Astrocyte (in vitro differentiated cells and primary cell): ENCODE results near the gene MPP7. TPM values are rescaled to one million over a fixed set of nuclear protein-coding genes. Genes with fewer than 3 reads are reported as not detected.

Source experiments
- DNase-seq: peaks from one replicate; pipeline ENCODE4 v3.0.0-alpha.2; 2010; ENCODE audit warnings: low read depth
- FAIRE-seq: peaks from 2 replicates; lab custom pipeline; 2011; peaks lifted over from hg19 to GRCh38; lab: Jason Lieb, UNC
- H2AFZ ChIP-seq: 2 replicates; pipeline ENCODE4 v1.6.0; 2012; ENCODE audit warnings: low read depth, low read length, inconsistent platforms
- H3K27ac ChIP-seq: 2 replicates; pipeline ENCODE4 v1.5.1; 2011; ENCODE audit warnings: low read depth, low read length, inconsistent platforms
- H3K27me3 ChIP-seq: 2 replicates; pipeline ENCODE4 v1.6.0; 2011; ENCODE audit warnings: low read length, inconsistent platforms; ENCODE audit not compliant: insufficient read depth
- H3K36me3 ChIP-seq: 2 replicates; pipeline ENCODE4 v1.5.1; 2011; ENCODE audit warnings: low read length, inconsistent platforms; ENCODE audit not compliant: insufficient read depth
- H3K4me1 ChIP-seq: 2 replicates; pipeline ENCODE4 v1.5.1; 2011; ENCODE audit warnings: low read length, inconsistent platforms; ENCODE audit not compliant: insufficient read depth
- H3K4me2 ChIP-seq: 2 replicates; pipeline ENCODE4 v1.6.0; 2012; ENCODE audit warnings: low read length, inconsistent platforms
- H3K4me3 ChIP-seq: 2 replicates; pipeline ENCODE4 v1.5.1; 2011; ENCODE audit warnings: low read depth, mild to moderate bottlenecking, low read length, inconsistent platforms; ENCODE audit not compliant: insufficient read depth
- H3K79me2 ChIP-seq: 2 replicates; pipeline ENCODE4 v1.6.0; 2012; ENCODE audit warnings: mild to moderate bottlenecking, low read length, inconsistent platforms; ENCODE audit not compliant: insufficient read depth
- H3K9ac ChIP-seq: 2 replicates; pipeline ENCODE4 v1.6.0; 2012; ENCODE audit warnings: mild to moderate bottlenecking, low read length, inconsistent platforms
- H3K9me3 ChIP-seq: 2 replicates; pipeline ENCODE4 v1.5.1; 2012; ENCODE audit warnings: low read depth, mild to moderate bottlenecking, low read length, inconsistent platforms; ENCODE audit not compliant: insufficient read depth
- H4K20me1 ChIP-seq: 2 replicates; pipeline ENCODE4 v1.6.0; 2012; ENCODE audit warnings: low read length, inconsistent platforms; ENCODE audit not compliant: insufficient read depth
- H3K27ac Mint-ChIP-seq: one replicate; pipeline ENCODE4 v1.8.0; 2021; ENCODE audit warnings: mild to moderate bottlenecking, mixed read lengths; ENCODE audit not compliant: unreplicated experiment
- H3K27me3 Mint-ChIP-seq: one replicate; pipeline ENCODE4 v1.8.0; 2021; ENCODE audit warnings: low read depth, mixed read lengths; ENCODE audit not compliant: unreplicated experiment
- H3K36me3 Mint-ChIP-seq: one replicate; pipeline ENCODE4 v1.8.0; 2021; ENCODE audit warnings: low read depth, mixed read lengths; ENCODE audit not compliant: unreplicated experiment
- H3K4me1 Mint-ChIP-seq: one replicate; pipeline ENCODE4 v1.8.0; 2021; ENCODE audit warnings: low read depth, mixed read lengths; ENCODE audit not compliant: unreplicated experiment
- H3K4me3 Mint-ChIP-seq: one replicate; pipeline ENCODE4 v1.8.0; 2021; ENCODE audit warnings: mild to moderate bottlenecking, moderate library complexity, mixed read lengths; ENCODE audit not compliant: unreplicated experiment
- H3K9me3 Mint-ChIP-seq: one replicate; pipeline ENCODE4 v1.8.0; 2021; ENCODE audit warnings: mild to moderate bottlenecking, mixed read lengths; ENCODE audit not compliant: unreplicated experiment
- EZH2 ChIP-seq: IDR thresholded peaks from 2 replicates; pipeline ENCODE4 v1.6.1; 2012; ENCODE audit warnings: mild to moderate bottlenecking, low read length, inconsistent platforms; ENCODE audit not compliant: insufficient read depth
- total RNA-seq: library from RNA; stranded (reverse); gene quantifications from 2 replicates; pipeline ENCODE4 v1.2.1, GENCODE V29; 2021
- TF ChIP-seq, protein P1 (sequence below): IDR thresholded peaks from 2 replicates; pipeline ENCODE4 v1.5.1; 2011; ENCODE audit warnings: low read depth, mild to moderate bottlenecking, inconsistent platforms, low read length, moderate library complexity; ENCODE audit not compliant: insufficient read depth

Gene MPP7
- total RNA-seq, 1 donor from 2014 or later = 7.1 TPM

- Histone ChIP-seq H3K27me3 (no peaks in the 10 kb centered on the region), H3K36me3 (no peaks in the 10 kb centered on the region), H3K27ac (no peak overlapping the region), H3K9me3 (no peaks in the 10 kb centered on the region), H3K9ac (no peak overlapping the region), H3K4me1 (peaks cover 14% of the 10 kb centered on the region), H3K4me2 (no peak overlapping the region), H4K20me1 (no peaks in the 10 kb centered on the region), H3K4me3 (no peak overlapping the region), H3K79me2 (no peaks in the 10 kb centered on the region), H2AFZ (no peak overlapping the region)
- FAIRE-seq = no peak
- Mint-ChIP-seq H3K4me3 (no peak overlapping the region), H3K36me3 (no peaks in the 10 kb centered on the region), H3K27ac (peak overlapping the region; percentile 90), H3K9me3 (no peaks in the 10 kb centered on the region), H3K4me1 (peaks cover 31% of the 10 kb centered on the region), H3K27me3 (no peaks in the 10 kb centered on the region)
- no peak for DNase-seq
- no peak for TF ChIP-seq EZH2
- TF ChIP-seq, protein P1, sequence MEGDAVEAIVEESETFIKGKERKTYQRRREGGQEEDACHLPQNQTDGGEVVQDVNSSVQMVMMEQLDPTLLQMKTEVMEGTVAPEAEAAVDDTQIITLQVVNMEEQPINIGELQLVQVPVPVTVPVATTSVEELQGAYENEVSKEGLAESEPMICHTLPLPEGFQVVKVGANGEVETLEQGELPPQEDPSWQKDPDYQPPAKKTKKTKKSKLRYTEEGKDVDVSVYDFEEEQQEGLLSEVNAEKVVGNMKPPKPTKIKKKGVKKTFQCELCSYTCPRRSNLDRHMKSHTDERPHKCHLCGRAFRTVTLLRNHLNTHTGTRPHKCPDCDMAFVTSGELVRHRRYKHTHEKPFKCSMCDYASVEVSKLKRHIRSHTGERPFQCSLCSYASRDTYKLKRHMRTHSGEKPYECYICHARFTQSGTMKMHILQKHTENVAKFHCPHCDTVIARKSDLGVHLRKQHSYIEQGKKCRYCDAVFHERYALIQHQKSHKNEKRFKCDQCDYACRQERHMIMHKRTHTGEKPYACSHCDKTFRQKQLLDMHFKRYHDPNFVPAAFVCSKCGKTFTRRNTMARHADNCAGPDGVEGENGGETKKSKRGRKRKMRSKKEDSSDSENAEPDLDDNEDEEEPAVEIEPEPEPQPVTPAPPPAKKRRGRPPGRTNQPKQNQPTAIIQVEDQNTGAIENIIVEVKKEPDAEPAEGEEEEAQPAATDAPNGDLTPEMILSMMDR = no peak
Measured at GRCh38 chr10:28279878-28280277, 23.0 kb downstream of the MPP7 start.

DNA sequence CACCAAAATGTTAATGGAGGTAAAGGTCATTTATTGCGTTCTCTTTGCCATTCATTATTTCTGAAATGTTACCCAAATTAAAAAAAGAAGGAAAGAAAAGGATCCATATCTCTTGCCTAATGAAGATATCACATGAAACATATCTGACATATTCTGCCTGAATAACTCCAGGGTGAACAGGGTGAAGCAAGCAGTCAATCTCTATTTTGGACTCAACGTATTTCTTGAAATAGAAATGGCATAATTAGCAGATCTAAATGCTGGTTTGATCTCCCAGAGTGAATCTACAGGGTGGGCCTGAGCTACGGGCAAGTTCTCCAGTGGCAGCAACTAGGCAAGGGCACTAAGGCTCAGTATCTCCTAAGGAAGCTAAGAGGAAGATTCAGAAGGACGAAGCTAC is 24.0 kb downstream of the MPP7 start:
- FAIRE-seq (no peak), DNase-seq (no peak)
- H3K79me2 ChIP-seq = no peaks in the 10 kb centered on the region
- no peaks in the 10 kb centered on the region for H3K27me3 Mint-ChIP-seq
- H3K27me3 ChIP-seq = no peaks in the 10 kb centered on the region
- H3K4me3 Mint-ChIP-seq = no peak overlapping the region
- H3K36me3 ChIP-seq = no peaks in the 10 kb centered on the region
- TF ChIP-seq EZH2 = no peak
- TF ChIP-seq, protein P1 = no peak
- H3K9me3 ChIP-seq = no peaks in the 10 kb centered on the region
- H3K36me3 Mint-ChIP-seq = no peaks in the 10 kb centered on the region
- peaks cover 23% of the 10 kb centered on the region for H3K4me1 Mint-ChIP-seq
- no peak overlapping the region for H3K27ac Mint-ChIP-seq
- H3K27ac ChIP-seq = no peak overlapping the region
- H2AFZ ChIP-seq = no peak overlapping the region
- H3K4me2 ChIP-seq = no peak overlapping the region
- no peak overlapping the region for H3K9ac ChIP-seq
- H4K20me1 ChIP-seq = no peaks in the 10 kb centered on the region
- H3K4me3 ChIP-seq = no peak overlapping the region
- H3K4me1 ChIP-seq = peaks cover 14% of the 10 kb centered on the region
- H3K9me3 Mint-ChIP-seq = no peaks in the 10 kb centered on the region

DNA sequence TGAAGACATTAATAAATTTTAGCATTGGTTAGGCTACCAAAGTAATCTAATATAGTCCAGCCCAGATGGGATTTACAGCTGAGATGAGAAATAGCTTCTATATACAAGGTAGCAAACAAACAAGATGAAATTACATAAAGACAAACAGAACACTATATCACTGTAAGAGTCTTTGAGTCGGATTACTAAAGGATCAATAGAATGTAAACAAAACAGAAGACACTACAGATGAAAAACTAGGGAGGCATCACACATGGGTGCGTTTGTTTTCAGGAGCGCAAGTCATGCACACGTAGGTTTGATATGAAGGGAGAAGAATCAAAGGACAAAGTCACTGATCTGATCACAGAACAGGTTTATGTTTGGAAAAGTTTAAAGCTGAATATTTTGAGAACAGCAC is 26.5 kb downstream of the MPP7 start:
- Histone ChIP-seq H3K79me2 (no peaks in the 10 kb centered on the region), H3K36me3 (no peaks in the 10 kb centered on the region), H3K4me3 (no peak overlapping the region), H3K4me1 (peaks cover 10% of the 10 kb centered on the region), H2AFZ (no peak overlapping the region), H3K9me3 (no peaks in the 10 kb centered on the region), H3K27me3 (no peaks in the 10 kb centered on the region), H3K9ac (no peak overlapping the region), H3K27ac (no peak overlapping the region), H4K20me1 (no peaks in the 10 kb centered on the region), H3K4me2 (no peak overlapping the region)
- Mint-ChIP-seq H3K27me3 (no peaks in the 10 kb centered on the region), H3K4me3 (no peak overlapping the region), H3K27ac (no peak overlapping the region), H3K4me1 (peaks cover 14% of the 10 kb centered on the region), H3K36me3 (no peaks in the 10 kb centered on the region), H3K9me3 (no peaks in the 10 kb centered on the region)
- no peak for FAIRE-seq
- DNase-seq = no peak
- TF ChIP-seq, protein P1 = no peak
- TF ChIP-seq EZH2 = no peak
